ENCODE results near the gene PAFAH1B2.

PAFAH1B2 gene

GRCh38 chr11:117189191-117189940, 45.3 kb downstream of the PAFAH1B2 start:
- no peak for FAIRE-seq

- FAIRE-seq = no peak
Observed at GRCh38 chr11:117189941-117190544, 46.0 kb downstream of the PAFAH1B2 start.

GRCh38 chr11:117191680-117192400, 47.8 kb downstream of the PAFAH1B2 start:
- no peak for FAIRE-seq

GRCh38 chr11:117192401-117192875, 48.4 kb downstream of the PAFAH1B2 start:
- FAIRE-seq = no peak

- no peak for FAIRE-seq
Observed at GRCh38 chr11:117193130-117194020, 49.3 kb downstream of the PAFAH1B2 start.

- no peak for FAIRE-seq
Observed at GRCh38 chr11:117194267-117194666, 50.2 kb downstream of the PAFAH1B2 start.

- no peak for FAIRE-seq
Observed at GRCh38 chr11:117195258-117195657, 51.2 kb downstream of the PAFAH1B2 start.

GRCh38 chr11:117195761-117196160, 51.7 kb downstream of the PAFAH1B2 start:
- FAIRE-seq = no peak

- FAIRE-seq = no peak
Observed at GRCh38 chr11:117197006-117197405, 52.9 kb downstream of the PAFAH1B2 start.

GRCh38 chr11:117197516-117198456, 53.7 kb downstream of the PAFAH1B2 start:
- FAIRE-seq = no peak

GRCh38 chr11:117198613-117199012, 54.5 kb downstream of the PAFAH1B2 start:
- no peak for FAIRE-seq

- no peak for FAIRE-seq
Observed at GRCh38 chr11:117199053-117199915, 55.2 kb downstream of the PAFAH1B2 start, which contains the start of gene TAGLN. Gene TAGLN, plus strand, starts transcription at chr11:117199370. Its CDS starts 3,644 bp downstream, at chr11:117203014.

GRCh38 chr11:117199916-117200812, 56.1 kb downstream of the PAFAH1B2 start:
- no peak for FAIRE-seq

- no peak for FAIRE-seq
Observed at GRCh38 chr11:117200813-117201657, 56.9 kb downstream of the PAFAH1B2 start.

GRCh38 chr11:117201658-117202305, 57.7 kb downstream of the PAFAH1B2 start:
- no peak for FAIRE-seq

- FAIRE-seq = no peak
Observed at GRCh38 chr11:117202386-117203068, 58.4 kb downstream of the PAFAH1B2 start.

GRCh38 chr11:117203069-117203407, 59.0 kb downstream of the PAFAH1B2 start:
- FAIRE-seq = no peak
